ENCODE measurements around the gene ALOX12B.

- TF ChIP-seq, protein P1, sequence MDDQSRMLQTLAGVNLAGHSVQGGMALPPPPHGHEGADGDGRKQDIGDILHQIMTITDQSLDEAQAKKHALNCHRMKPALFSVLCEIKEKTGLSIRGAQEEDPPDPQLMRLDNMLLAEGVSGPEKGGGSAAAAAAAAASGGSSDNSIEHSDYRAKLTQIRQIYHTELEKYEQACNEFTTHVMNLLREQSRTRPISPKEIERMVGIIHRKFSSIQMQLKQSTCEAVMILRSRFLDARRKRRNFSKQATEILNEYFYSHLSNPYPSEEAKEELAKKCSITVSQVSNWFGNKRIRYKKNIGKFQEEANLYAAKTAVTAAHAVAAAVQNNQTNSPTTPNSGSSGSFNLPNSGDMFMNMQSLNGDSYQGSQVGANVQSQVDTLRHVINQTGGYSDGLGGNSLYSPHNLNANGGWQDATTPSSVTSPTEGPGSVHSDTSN (IDR thresholded peaks at IDR 0.05): no peak
- no peak for TF ChIP-seq CHD2 (IDR thresholded peaks at IDR 0.05; ENCODE audit: low read length, partially characterized antibody)
These were observed 58.4 kb downstream of the ALOX12B start for GRCh38 chr17:8029121-8029520.
